ENCODE results near the gene C4orf54. TPM values are rescaled to one million over a fixed set of nuclear protein-coding genes. Genes with fewer than 3 reads are reported as not detected.

The C4orf54 gene
- total and polyA plus RNA-seq, 10 of the 15 experiments (the other 5 are each of a cell fraction or from before 2014, with no cell fraction given) = 0.01 TPM; not detected in 9

DNA sequence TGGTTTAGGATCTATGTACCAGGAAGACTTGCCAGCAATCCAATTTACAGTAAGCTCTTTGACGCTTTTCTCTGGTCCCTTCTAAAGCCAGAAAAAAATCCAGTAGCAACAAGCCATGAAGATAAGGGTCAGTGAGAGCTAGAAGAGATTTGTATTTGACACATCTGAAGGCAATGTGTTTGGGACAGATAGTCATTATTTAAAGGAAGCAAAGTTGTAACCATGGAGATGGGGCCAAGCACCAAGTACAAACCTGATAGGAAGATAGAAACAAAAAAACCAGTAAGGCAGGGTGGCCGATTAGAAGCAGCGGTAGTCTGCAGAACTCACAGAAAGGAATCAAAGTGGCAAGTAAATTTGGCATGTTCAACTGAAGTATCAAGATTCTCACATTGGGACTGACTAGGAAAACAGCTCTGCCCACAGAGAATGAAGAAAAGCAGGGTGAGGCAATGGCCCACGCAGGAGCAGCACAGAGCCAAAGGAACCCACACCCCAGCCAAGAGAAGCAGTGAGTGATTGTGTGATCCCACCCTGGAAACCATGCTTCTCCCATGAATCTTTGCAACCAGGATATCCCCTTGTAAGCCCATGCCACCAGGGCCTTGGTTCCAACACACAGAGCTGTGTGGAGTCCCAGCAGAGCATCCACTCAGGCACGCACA, 12.9 kb upstream of the C4orf54 start (continued):
- TF ChIP-seq, protein P1, sequence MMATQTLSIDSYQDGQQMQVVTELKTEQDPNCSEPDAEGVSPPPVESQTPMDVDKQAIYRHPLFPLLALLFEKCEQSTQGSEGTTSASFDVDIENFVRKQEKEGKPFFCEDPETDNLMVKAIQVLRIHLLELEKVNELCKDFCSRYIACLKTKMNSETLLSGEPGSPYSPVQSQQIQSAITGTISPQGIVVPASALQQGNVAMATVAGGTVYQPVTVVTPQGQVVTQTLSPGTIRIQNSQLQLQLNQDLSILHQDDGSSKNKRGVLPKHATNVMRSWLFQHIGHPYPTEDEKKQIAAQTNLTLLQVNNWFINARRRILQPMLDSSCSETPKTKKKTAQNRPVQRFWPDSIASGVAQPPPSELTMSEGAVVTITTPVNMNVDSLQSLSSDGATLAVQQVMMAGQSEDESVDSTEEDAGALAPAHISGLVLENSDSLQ (IDR thresholded peaks at IDR 0.05) = no peak
- TF ChIP-seq CBFB (IDR thresholded peaks at IDR 0.05; ENCODE audit: low read depth) (no peak), ZNF622 (IDR thresholded peaks at IDR 0.05) (no peak)

DNA sequence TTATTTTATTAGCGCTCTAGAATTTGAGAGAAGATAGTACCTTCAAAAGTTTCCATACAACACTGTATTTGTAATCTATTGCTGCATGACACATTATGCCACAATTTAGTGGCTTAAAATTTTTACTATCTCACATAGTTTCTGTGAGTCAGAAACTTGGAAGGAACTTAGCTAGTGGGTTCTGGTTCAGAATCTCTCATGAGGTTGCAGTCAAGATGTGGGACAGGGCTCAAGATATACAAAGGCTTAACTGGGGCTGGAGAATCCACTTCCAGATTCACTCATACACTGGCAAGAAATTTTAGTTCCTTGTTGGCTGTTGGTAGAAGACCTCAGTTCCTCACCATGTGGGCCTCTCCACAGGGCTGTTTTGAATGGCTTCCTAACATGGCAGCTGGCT, 11.5 kb upstream of the C4orf54 start:
- H3K9me3 ChIP-seq (replicated peaks; ENCODE audit: control insufficient read depth, insufficient read depth, low read length) = no peaks in the 10 kb centered on the region
- SMC1A ChIA-PET (ENCODE audit: uncharacterized antibody, unreplicated experiment) = no interaction called here
- DNase-seq (ENCODE audit: low read depth, low spot score) (no peak), FAIRE-seq (no peak), ATAC-seq (no peak)
- CTCF ChIA-PET = no interaction called here
- no peaks in the 10 kb centered on the region for H3K27me3 ChIP-seq (replicated peaks in 1 of 2; ENCODE audit: control insufficient read depth in 2 of 2, insufficient read depth in 2 of 2, low read length in 1 of 2)
- 10% methylated on average over 1 of the region's 1 CpG for WGBS (ENCODE audit: insufficient coverage, insufficient replicate concordance, low lambda C conversion rate, missing lambda C conversion rate)
- in situ Hi-C loops (cut with MboI) = no loop called here
- RAD21 ChIA-PET (ENCODE audit: unreplicated experiment) = no interaction called here
- no peak overlapping the region for H2AFZ ChIP-seq (ENCODE audit: control insufficient read depth, low read depth, low read length)
- H3K4me3 ChIP-seq = no peak overlapping the region
- no peaks in the 10 kb centered on the region for H3K79me2 ChIP-seq (ENCODE audit: control insufficient read depth, insufficient read depth, low read length)
- H3K4me2 ChIP-seq (ENCODE audit: control insufficient read depth, insufficient read depth) = no peak overlapping the region
- intact Hi-C loops (cut with micrococcal nuclease; ENCODE audit: unreplicated experiment) = no loop called here
- no peaks in the 10 kb centered on the region for H4K20me1 ChIP-seq (ENCODE audit: control insufficient read depth, insufficient read depth)
- no peak overlapping the region for H3K27ac ChIP-seq (ENCODE audit: control insufficient read depth, insufficient read depth)
- H3K36me3 ChIP-seq (ENCODE audit: control insufficient read depth in 2 of 2, insufficient read depth in 2 of 2, low read length in 1 of 2) = no peaks in the 10 kb centered on the region
- H3K4me1 ChIP-seq (ENCODE audit: control insufficient read depth, insufficient read depth, low read length) = no peaks in the 10 kb centered on the region
- POLR2A ChIA-PET = no interaction called here
- no peak overlapping the region for H3K9ac ChIP-seq (ENCODE audit: control insufficient read depth, insufficient read depth, low read length)
- TF ChIP-seq IRF4 (IDR thresholded peaks at IDR 0.05; ENCODE audit: low read depth, low read length) = no peak
- TF ChIP-seq HDGF (IDR thresholded peaks at IDR 0.05) = no peak
- no TSS peak for BruUV-seq (replicated peaks)

DNA sequence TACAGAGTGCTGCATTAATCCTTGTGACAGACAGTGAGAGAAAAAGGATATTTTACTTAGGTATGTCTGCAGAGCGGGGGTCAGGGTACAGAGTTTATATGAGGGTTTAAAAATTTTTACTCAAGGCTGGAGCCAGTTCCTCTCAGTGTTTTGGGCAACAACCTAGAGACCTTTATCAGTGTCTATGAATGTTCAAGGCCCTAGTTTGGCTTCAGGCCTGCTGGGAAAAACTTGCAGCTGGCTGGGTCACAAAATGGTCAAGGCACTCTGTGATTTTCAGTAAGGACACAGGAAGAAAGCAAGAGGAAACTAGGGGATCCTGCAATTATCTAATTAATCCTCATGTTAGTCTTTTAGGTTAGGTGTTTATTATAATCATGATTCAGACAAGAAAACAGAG, 10.8 kb upstream of the C4orf54 start:
- Histone ChIP-seq H3K4me2 (ENCODE audit: control insufficient read depth, insufficient read depth) (no peak overlapping the region), H3K9me3 (replicated peaks; ENCODE audit: control insufficient read depth, insufficient read depth, low read length) (no peaks in the 10 kb centered on the region), H3K4me1 (ENCODE audit: control insufficient read depth, insufficient read depth, low read length) (no peaks in the 10 kb centered on the region), H2AFZ (ENCODE audit: control insufficient read depth, low read depth, low read length) (no peak overlapping the region), H4K20me1 (ENCODE audit: control insufficient read depth, insufficient read depth) (no peaks in the 10 kb centered on the region), H3K36me3 (ENCODE audit: control insufficient read depth in 2 of 2, insufficient read depth in 2 of 2, low read length in 1 of 2) (no peaks in the 10 kb centered on the region), H3K4me3 (no peak overlapping the region), H3K27me3 (replicated peaks in 1 of 2; ENCODE audit: control insufficient read depth in 2 of 2, insufficient read depth in 2 of 2, low read length in 1 of 2) (no peaks in the 10 kb centered on the region), H3K79me2 (ENCODE audit: control insufficient read depth, insufficient read depth, low read length) (no peaks in the 10 kb centered on the region), H3K27ac (ENCODE audit: control insufficient read depth, insufficient read depth) (no peak overlapping the region), H3K9ac (ENCODE audit: control insufficient read depth, insufficient read depth, low read length) (no peak overlapping the region)
- intact Hi-C loops (cut with micrococcal nuclease; ENCODE audit: unreplicated experiment) = no loop called here
- DNase-seq (ENCODE audit: low read depth, low spot score) (no peak), ATAC-seq (no peak), FAIRE-seq (no peak)
- ChIA-PET RAD21 (ENCODE audit: unreplicated experiment) (no interaction called here), CTCF (no interaction called here), SMC1A (ENCODE audit: uncharacterized antibody, unreplicated experiment) (no interaction called here), POLR2A (no interaction called here)
- no TSS peak for BruUV-seq (replicated peaks)
- in situ Hi-C loops (cut with MboI) = no loop called here
- 5% methylated on average over 1 of the region's 1 CpG for WGBS (ENCODE audit: insufficient coverage, insufficient replicate concordance, low lambda C conversion rate, missing lambda C conversion rate)
- TF ChIP-seq ASH2L (IDR thresholded peaks at IDR 0.05; ENCODE audit: borderline replicate concordance, low read depth) (no peak), FOXK2 (IDR thresholded peaks at IDR 0.05) (no peak), POU2F2 (IDR thresholded peaks at IDR 0.05; ENCODE audit: borderline replicate concordance, low read depth, low read length) (no peak), POLR2AphosphoS2 (IDR thresholded peaks at IDR 0.05; ENCODE audit: low read depth, low read length) (no peak)
- TF ChIP-seq, protein P1 (IDR thresholded peaks at IDR 0.05) = no peak
- TF ChIP-seq, protein P2, sequence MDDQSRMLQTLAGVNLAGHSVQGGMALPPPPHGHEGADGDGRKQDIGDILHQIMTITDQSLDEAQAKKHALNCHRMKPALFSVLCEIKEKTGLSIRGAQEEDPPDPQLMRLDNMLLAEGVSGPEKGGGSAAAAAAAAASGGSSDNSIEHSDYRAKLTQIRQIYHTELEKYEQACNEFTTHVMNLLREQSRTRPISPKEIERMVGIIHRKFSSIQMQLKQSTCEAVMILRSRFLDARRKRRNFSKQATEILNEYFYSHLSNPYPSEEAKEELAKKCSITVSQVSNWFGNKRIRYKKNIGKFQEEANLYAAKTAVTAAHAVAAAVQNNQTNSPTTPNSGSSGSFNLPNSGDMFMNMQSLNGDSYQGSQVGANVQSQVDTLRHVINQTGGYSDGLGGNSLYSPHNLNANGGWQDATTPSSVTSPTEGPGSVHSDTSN (IDR thresholded peaks at IDR 0.05; ENCODE audit: insufficient replicate concordance, low read depth, low read length) = no peak
